Inflammatory macrophage treated with lipopolysaccharide for 1 hour (primary cell): ENCODE data around the gene MYO7B.

Source experiments
- DNase-seq, 2 donors: peaks; one replicate each; pipeline ENCODE4 v3.0.0-alpha.2; 2020 to 2022

Gene MYO7B

GRCh38 chr2:127670055-127670956, 134.8 kb downstream of the MYO7B start:
- DNase-seq, result no peak

- DNase-seq, result no peak
Measured at GRCh38 chr2:127670957-127671290, 135.4 kb downstream of the MYO7B start.

DNA sequence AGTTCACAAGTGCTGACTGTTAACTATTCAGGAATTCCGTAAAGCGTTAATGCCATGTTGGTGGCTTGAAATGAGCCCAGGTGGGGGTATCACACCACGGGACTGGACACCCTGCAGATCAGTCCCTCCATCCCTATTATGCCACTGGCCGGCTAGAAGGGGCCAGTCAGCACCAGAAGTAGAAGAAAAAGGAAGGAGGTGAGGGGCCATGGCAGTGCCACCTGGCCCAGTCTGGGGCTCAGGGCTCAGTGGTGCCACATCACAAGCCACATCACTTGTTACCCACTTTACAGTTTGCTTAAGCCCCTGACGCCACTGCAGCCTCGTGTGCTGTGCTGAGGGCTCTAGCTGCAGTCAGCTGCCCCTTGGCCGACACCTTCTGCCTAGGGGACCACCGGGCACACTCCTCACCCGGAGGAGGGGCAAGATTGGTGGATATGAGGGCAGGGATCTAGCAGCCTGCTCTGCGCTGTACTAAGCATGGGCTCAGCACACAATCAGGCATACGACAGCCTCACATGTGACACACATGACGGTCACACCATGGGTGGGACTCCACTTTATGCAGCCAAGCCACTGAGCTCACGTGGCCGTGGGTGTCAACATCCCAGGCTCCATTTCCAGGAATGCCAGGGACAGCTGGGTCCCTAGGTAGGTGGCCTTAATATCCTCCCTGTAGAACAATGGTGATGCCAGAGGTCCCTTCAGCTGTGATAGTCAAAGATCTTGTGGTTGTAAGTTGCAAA, 136.2 kb downstream of the MYO7B start:
- DNase-seq, result peak in 1 of 2 donors; percentile 30

DNA sequence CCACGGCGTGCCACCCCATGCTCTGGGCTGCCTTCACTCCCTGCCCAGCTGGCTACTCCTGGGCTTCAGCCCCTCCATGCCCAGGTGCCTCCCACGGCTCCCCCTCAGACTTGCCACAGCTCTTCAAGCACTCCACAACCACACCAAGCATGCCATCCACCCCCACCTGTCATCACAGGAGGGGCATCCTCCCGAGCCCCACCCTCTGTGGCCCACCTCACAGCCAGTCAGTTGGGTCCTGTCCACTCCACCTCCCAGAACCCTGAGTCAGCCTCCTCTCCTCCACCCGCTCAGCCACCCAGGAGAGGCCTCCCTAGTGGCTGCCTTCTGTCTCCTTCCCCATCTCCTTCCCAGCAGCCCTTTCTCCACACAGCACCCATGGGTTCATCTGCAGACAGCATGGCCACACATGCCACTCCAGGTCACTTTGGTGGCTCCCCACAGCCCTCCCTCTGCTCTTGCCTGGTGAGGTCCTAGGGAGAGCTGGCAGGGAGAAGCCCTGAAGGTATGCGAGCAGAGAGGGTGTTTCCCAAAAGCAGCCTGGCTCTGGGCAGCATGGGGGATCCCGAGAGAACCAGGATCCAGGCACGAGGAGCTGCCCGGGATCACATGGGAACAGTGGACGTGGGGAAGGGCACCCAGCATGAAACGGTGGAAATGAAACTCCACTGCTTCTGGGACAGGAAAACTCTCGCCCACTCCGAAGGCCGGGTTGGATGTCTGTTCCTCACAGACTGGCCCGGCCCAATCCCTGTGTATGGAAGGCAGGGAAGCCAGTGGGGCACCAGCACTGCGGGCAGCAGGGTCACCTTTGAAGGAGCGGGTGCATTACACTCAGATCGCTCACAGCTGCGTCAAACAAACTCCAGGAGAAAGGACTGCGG, 137.1 kb downstream of the MYO7B start:
- DNase-seq, result peak in 1 of 2 donors; percentile 80

- DNase-seq, result peak in 1 of 2 donors; percentile 34
Measured at GRCh38 chr2:127673291-127674069, 138.0 kb downstream of the MYO7B start.

DNA sequence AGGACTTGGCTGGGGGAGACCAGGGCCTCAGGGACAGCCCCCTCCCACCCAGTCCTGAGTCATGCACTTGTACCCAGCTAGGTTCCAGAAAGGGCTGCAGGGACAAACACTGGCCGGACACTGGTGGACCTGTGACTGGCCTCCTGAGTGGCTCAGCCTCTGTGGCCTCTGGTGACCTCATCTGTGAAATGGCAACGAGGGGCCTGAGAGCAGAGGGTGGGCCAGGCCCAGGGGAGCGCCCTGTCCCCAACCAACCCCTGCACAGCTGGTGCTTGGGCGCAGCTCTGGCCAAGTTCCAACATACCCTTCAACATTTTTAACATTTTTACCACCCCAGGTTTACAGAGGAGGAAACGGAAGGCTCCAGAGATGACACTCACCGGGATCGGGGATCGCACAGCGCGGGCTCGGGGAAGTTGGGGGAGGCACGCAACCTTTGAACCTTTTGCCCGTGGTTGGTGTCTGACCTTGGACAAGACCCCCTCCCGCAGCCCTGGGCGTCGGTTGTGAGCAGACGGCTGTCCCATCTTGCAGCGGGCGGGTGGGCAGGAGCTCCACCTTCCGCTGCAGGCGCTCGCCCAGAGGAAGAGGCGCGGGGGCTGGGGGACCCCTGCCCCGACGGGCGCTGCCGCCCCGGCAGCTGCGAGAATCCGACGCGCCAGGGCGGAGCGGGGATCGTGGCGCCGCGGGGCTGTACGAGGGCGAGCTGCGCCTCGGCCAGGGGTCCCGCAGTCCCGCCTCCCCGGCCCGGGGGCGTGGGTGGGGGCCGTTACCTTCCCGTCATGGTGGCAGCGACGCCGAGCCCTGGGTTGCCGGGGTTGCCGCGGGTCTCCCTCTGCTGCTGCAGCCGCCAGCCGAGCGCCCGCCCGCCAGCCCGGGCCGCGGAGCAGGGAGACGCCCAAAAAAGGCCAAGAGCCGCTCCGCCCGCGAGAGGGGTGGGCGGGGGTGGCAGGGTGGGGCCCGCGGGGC, 139.0 kb downstream of the MYO7B start:
- peak; percentile 16 to 78 for DNase-seq

DNA sequence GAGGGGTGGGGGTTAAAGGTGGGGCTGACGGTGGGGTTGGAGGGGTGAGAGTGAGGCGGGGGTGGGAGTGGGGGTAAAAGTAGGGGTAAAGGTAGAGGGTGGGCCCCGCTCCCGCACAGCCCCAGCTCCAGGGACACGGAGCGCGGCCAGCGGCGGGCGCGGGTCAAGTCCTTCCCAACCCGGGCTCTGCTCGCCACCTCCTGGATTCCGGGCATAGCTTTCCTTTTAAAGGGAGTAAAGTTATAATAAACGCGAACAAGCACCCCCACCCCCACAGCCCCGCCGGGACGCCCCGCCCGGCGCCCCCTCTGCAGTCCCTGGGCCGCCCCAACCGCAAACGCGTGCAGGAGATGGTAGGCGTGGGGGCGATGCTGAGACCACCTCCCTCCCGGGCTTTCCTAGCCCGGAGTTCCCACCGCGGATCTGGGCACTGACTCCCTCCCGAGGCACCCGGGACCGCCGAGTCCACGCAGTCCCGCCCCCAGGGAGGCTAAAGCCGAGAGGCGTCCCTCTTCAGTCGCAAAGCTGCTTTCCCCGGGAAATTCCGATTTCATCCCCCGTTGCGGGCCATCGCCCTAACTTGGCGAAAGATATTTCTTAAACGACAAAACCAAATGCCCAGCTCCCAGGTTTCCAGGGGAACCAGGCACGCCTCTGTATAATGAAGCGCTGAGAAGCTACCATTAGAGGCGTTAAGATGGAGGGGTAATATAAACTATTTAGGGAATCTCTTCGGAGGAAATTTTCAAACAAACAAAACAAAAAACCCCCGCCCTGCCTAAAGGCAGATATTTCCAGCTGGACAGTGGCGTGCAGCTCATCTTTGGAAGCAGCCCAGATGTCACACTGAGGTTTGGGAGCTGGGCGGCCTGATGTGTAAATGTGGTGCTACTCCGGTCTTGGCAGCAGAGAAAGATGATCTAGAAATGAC, 140.1 kb downstream of the MYO7B start, which contains the start of gene LIMS2:
LIMS2 (minus strand) TSS at position 200 of the 931 bp plus-strand sequence. CDS start 506 bp downstream, outside the sequence.
- peak; percentile 82 to 93 for DNase-seq

DNA sequence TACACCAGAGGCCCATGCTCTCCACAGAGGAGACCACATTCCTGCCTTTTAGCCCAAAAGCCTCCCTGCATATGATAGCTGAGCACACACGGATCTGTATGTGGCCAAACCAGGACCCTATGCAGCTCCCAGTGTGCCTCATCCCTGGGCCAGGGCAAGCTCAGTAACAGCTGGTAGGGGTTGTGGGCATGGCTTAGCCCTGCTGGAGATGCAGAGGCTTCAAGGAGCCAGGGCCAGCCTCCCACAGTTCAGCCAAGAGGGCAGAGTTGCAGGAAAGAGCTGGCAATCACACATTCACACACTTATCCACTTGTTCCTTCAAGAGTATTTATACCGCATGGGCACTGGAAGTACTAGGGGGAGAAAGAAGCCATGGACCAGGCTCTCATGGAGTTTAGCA, 141.4 kb downstream of the MYO7B start:
- DNase-seq, result no peak

DNA sequence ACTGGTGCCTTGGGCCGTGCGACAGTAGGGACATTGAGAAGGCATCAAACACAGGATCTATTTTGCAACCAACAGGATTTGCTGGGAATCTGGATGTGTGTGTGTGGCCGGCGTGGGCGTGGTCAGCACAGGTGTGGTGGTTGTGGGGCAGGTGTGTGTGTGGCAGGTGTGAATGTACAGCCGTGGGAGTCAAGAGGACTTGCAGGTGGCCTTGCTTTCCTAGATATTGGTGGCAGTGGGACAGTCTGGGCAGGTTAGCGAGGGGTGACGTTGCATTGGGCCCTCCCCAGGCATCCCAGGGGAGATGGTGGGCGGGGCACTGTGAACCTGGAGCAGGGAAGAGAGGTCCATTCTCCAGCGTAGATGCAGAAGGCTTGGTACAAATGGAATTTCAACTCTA, 143.0 kb downstream of the MYO7B start:
- no peak for DNase-seq

DNA sequence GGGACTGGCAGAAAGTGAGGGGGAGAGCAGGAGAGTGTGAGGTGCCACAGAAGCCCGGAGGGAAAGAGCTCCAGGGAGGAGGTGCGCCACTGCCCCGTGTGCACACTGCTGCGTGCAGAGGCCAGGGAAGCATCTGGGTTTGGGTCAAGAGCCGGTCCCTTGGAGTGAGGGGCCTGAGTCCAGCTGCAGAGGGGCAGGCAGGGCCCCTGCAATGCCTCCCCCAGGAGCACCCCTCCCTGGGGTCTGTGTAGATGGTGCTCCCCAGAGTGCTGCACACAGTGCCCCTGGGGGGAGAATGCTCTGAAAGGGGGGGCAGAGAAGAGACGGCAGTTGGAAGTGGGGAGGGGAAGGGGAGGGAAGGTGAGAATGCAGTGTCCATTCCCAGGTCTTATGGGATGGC, 143.5 kb downstream of the MYO7B start:
- no peak for DNase-seq

- no peak for DNase-seq
Measured at GRCh38 chr2:127679680-127680361, 144.3 kb downstream of the MYO7B start.

- DNase-seq, result no peak
Measured at GRCh38 chr2:127680706-127681287, 145.3 kb downstream of the MYO7B start.

GRCh38 chr2:127681288-127681804, 145.9 kb downstream of the MYO7B start:
- DNase-seq, result no peak

DNA sequence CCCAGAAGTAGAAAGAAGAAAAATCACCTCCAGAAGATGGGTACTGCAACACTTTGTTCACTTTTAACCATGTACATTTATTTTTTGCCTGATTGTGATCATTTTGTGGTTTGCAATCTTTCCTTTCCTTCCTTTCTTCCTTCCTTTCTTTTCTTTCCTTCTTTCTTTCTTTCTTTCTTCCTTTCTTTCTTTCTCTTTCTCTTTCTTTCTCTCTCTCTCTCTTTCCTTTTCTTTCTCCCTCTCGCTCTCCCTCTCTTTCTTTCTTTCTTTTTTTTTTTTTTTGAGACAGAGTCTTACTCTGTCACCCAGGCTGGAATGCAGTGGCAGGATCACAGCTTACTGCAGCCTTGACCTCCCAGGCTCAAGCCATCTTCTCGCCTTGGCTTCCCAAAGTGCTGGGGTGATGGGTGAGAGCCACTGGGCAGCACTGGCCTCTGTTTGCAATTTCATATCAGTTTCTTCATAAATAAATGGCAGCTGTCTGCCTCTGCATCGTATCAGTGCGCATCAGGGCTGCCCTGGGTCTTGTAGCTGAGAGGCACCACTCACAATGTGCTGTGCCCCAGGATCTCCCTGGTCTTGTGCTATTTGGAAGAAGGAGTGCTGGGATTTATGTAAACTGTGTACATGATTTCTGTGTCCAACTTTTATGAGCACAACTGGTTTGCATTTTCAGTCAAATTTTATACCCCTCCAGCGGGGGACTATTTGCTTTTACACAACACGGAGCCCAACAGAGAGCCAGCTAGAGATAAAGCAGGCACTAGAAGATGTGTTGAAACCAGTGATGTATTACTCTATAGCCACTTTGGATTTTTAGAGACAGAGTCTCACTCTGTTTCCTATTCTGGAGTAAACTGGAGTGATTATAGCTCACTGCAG, 146.7 kb downstream of the MYO7B start:
- no peak for DNase-seq

GRCh38 chr2:127683056-127683455, 147.6 kb downstream of the MYO7B start:
- DNase-seq, result no peak

DNA sequence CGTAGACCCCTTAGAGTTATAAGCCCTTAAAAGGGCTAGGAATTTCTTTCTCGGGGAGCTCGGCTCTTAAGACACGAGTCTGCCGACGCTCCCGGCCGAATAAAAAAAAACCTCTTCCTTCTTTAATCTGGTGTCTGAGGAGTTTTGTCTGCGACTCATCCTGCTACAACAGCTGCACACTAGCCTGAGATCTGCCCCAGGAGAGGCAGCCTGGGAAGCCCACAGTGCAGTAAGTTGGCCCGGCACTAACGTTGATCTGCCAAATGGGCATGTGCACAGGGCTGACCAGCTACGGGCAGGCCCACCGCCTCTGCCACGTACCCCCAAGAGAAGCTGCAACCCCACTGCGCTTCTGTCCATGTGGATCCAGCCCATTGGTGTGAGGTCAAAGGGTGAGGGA, 148.3 kb downstream of the MYO7B start:
- no peak for DNase-seq

- no peak for DNase-seq
Measured at GRCh38 chr2:127685410-127686080, 150.1 kb downstream of the MYO7B start.
